Neural progenitor cell (in vitro differentiated cells): ENCODE measurements around the gene SLTM. TPM values are rescaled to one million over a fixed set of nuclear protein-coding genes. Genes with fewer than 3 reads are reported as not detected.
A peak's percentile ranks its signal among the peaks of the same experiment; 100 is the strongest.

Source experiments
- DNase-seq: peaks from one replicate; pipeline ENCODE4 v3.0.0-alpha.2; 2016; ENCODE audit warnings: low spot score
- H2AFZ ChIP-seq: fragments of 200-600 bp; sonication (generic); replicated peaks from 2 replicates; pipeline ENCODE4 v1.6.1; 2016; ENCODE audit warnings: antibody characterized with exemption
- H3F3A ChIP-seq: fragments of 200-600 bp; sonication (generic); 2 replicates; pipeline ENCODE4 v1.6.1; 2016; ENCODE audit warnings: antibody characterized with exemption, low read depth
- H3K27ac ChIP-seq: fragments of 200-600 bp; sonication (generic); 2 replicates; pipeline ENCODE4 v1.5.1; 2016; ENCODE audit warnings: mild to moderate bottlenecking
- H3K27me3 ChIP-seq: fragments of 200-600 bp; sonication (generic); 2 replicates; pipeline ENCODE4 v1.6.1; 2016; ENCODE audit warnings: mild to moderate bottlenecking, moderate library complexity
- H3K36me3 ChIP-seq: fragments of 200-600 bp; sonication (generic); 2 replicates; pipeline ENCODE4 v1.5.1; 2016
- H3K4me1 ChIP-seq: fragments of 200-600 bp; sonication (generic); 2 replicates; pipeline ENCODE4 v1.6.1; 2016; ENCODE audit warnings: mixed run types
- H3K4me2 ChIP-seq: fragments of 200-600 bp; sonication (generic); 2 replicates; pipeline ENCODE4 v1.6.1; 2016
- H3K4me3 ChIP-seq: fragments of 200-600 bp; sonication (generic); 2 replicates; pipeline ENCODE4 v1.5.1; 2016
- H3K79me2 ChIP-seq: fragments of 200-600 bp; sonication (generic); 2 replicates; pipeline ENCODE4 v1.6.1; 2016; ENCODE audit warnings: low read depth
- H3K9ac ChIP-seq: fragments of 200-600 bp; sonication (generic); 2 replicates; pipeline ENCODE4 v1.6.1; 2016
- H3K9me3 ChIP-seq: fragments of 200-600 bp; sonication (generic); 2 replicates; pipeline ENCODE4 v1.5.1; 2016; ENCODE audit warnings: low read depth
- H4K20me1 ChIP-seq: fragments of 200-600 bp; sonication (generic); 2 replicates; pipeline ENCODE4 v1.6.1; 2016; ENCODE audit warnings: low read depth
- H3K27ac Mint-ChIP-seq: 3 replicates; pipeline ENCODE4 v1.8.0; 2021; ENCODE audit warnings: mixed read lengths
- H3K27me3 Mint-ChIP-seq: 2 replicates; pipeline ENCODE4 v1.8.0; 2022; ENCODE audit warnings: low read depth, mild to moderate bottlenecking, inconsistent platforms, moderate library complexity, mixed read lengths; ENCODE audit not compliant: insufficient read depth
- H3K36me3 Mint-ChIP-seq: 3 replicates; pipeline ENCODE4 v1.8.0; 2021; ENCODE audit warnings: mixed read lengths
- H3K4me1 Mint-ChIP-seq: 3 replicates; pipeline ENCODE4 v1.8.0; 2021; ENCODE audit warnings: mixed read lengths
- H3K4me3 Mint-ChIP-seq: 3 replicates; pipeline ENCODE4 v1.8.0; 2021; ENCODE audit warnings: mild to moderate bottlenecking, moderate library complexity, mixed read lengths
- H3K9me3 Mint-ChIP-seq: 3 replicates; pipeline ENCODE4 v1.8.0; 2020; ENCODE audit warnings: mixed read lengths
- CTCF ChIP-seq: fragments of 200-600 bp; sonication (generic); IDR thresholded peaks from 2 replicates; pipeline ENCODE4 v1.5.1; 2017; ENCODE audit warnings: antibody characterized with exemption, mild to moderate bottlenecking
- EZH2 ChIP-seq: fragments of 200-600 bp; sonication (generic); IDR thresholded peaks from 2 replicates; pipeline ENCODE4 v1.6.1; 2017; ENCODE audit warnings: antibody characterized with exemption, mild to moderate bottlenecking, moderate library complexity
- EZH2phosphoT487 ChIP-seq: fragments of 200-600 bp; sonication (generic); IDR thresholded peaks from 2 replicates; pipeline ENCODE4 v1.6.1; 2017; ENCODE audit warnings: antibody characterized with exemption
- total RNA-seq: library from RNA; depleted of rRNA; stranded (reverse); fragments of >200 nt; gene quantifications from 2 replicates; pipeline ENCODE4 v1.2.3, GENCODE V29; 2015; ENCODE audit warnings: low replicate concordance

The SLTM gene
- total RNA-seq, 1 donor from 2014 or later, result 152 TPM

GRCh38 chr15:58957101-58957973, 23.9 kb upstream of the SLTM start:
- no peaks in the 10 kb centered on the region for H3F3A ChIP-seq
- no peak overlapping the region for H3K9ac ChIP-seq
- peaks cover 3% of the 10 kb centered on the region for H3K4me1 ChIP-seq
- H3K9me3 Mint-ChIP-seq, result no peaks in the 10 kb centered on the region
- no peaks in the 10 kb centered on the region for H3K27me3 ChIP-seq
- H3K9me3 ChIP-seq, result no peaks in the 10 kb centered on the region
- no peaks in the 10 kb centered on the region for H3K36me3 ChIP-seq
- H3K4me1 Mint-ChIP-seq, result no peaks in the 10 kb centered on the region
- DNase-seq, result peak; percentile 83
- H3K36me3 Mint-ChIP-seq, result no peaks in the 10 kb centered on the region
- H3K27ac ChIP-seq, result no peak overlapping the region
- peak; percentile 80 for TF ChIP-seq CTCF
- no peak for TF ChIP-seq EZH2
- no peak for TF ChIP-seq EZH2phosphoT487
- H3K4me3 Mint-ChIP-seq, result no peak overlapping the region
- no peaks in the 10 kb centered on the region for H3K27me3 Mint-ChIP-seq
- H2AFZ ChIP-seq, result no peak overlapping the region
- H3K27ac Mint-ChIP-seq, result no peak overlapping the region
- no peaks in the 10 kb centered on the region for H3K79me2 ChIP-seq
- no peak overlapping the region for H3K4me2 ChIP-seq
- H3K4me3 ChIP-seq, result no peak overlapping the region
- no peaks in the 10 kb centered on the region for H4K20me1 ChIP-seq

DNA sequence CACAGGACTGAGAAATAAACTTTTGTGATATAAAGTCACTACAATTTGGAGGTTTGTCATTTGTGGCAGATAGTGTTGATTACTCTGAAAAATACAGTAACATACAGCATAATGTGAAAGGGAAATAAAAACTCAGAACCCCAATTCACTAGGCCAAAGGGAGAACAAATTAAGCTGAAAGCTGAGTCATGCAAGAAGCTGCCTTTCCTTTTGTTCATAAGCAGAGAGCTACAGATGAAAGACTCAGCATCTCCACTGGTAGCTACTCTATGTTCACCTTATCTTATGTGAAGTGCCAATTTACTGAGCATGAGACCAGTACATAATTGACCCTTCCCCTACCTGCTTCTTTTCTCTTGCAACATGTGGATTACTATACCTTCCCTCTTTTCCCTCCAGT, 19.3 kb upstream of the SLTM start:
- Histone ChIP-seq H3K9ac (no peak overlapping the region), H3K36me3 (no peaks in the 10 kb centered on the region), H3K27ac (no peak overlapping the region), H3K4me2 (no peak overlapping the region), H3K9me3 (no peaks in the 10 kb centered on the region), H4K20me1 (no peaks in the 10 kb centered on the region), H3K4me3 (no peak overlapping the region), H3F3A (no peaks in the 10 kb centered on the region), H2AFZ (peak overlapping the region; percentile 30), H3K27me3 (no peaks in the 10 kb centered on the region), H3K4me1 (peaks cover 3% of the 10 kb centered on the region), H3K79me2 (no peaks in the 10 kb centered on the region)
- no peak for DNase-seq
- Mint-ChIP-seq H3K4me1 (no peaks in the 10 kb centered on the region), H3K4me3 (no peak overlapping the region), H3K36me3 (no peaks in the 10 kb centered on the region), H3K27ac (no peak overlapping the region), H3K9me3 (no peaks in the 10 kb centered on the region), H3K27me3 (no peaks in the 10 kb centered on the region)
- TF ChIP-seq CTCF, result no peak
- no peak for TF ChIP-seq EZH2phosphoT487
- TF ChIP-seq EZH2, result no peak

- Histone ChIP-seq H3K4me1 (peaks cover 3% of the 10 kb centered on the region), H3K4me3 (no peak overlapping the region), H3K9ac (no peak overlapping the region), H3K9me3 (no peaks in the 10 kb centered on the region), H2AFZ (no peak overlapping the region), H3K36me3 (no peaks in the 10 kb centered on the region), H3K4me2 (no peak overlapping the region), H3K27me3 (no peaks in the 10 kb centered on the region), H3K79me2 (no peaks in the 10 kb centered on the region), H4K20me1 (no peaks in the 10 kb centered on the region), H3K27ac (no peak overlapping the region), H3F3A (no peaks in the 10 kb centered on the region)
- no peaks in the 10 kb centered on the region for H3K9me3 Mint-ChIP-seq
- DNase-seq, result no peak
- no peak overlapping the region for H3K27ac Mint-ChIP-seq
- TF ChIP-seq EZH2phosphoT487 (no peak), EZH2 (no peak), CTCF (no peak)
- H3K4me3 Mint-ChIP-seq, result no peak overlapping the region
- no peaks in the 10 kb centered on the region for H3K36me3 Mint-ChIP-seq
- no peaks in the 10 kb centered on the region for H3K4me1 Mint-ChIP-seq
- H3K27me3 Mint-ChIP-seq, result no peaks in the 10 kb centered on the region
Observed at GRCh38 chr15:58951388-58952007, 18.0 kb upstream of the SLTM start.
